ENCODE data around the gene PUM2. TPM values are rescaled to one million over a fixed set of nuclear protein-coding genes. Genes with fewer than 3 reads are reported as not detected.

The PUM2 gene
- total and polyA plus RNA-seq, 2 donors from 2014 or later: 22.0 to 94.3 TPM

- DNase-seq (no peak), FAIRE-seq (no peak)
- TF ChIP-seq CTCF (IDR thresholded peaks at IDR 0.05; ENCODE audit: borderline replicate concordance, extremely low read depth, insufficient read depth): no peak
- H3K4me1 ChIP-seq (ENCODE audit: control insufficient read depth in 2 of 3, insufficient read depth in 2 of 3, low read depth in 1 of 3, low read length in 3 of 3): no peaks in the 10 kb centered on the region
- intact Hi-C loops (cut with DNase I): no loop called here
- H3K9me3 ChIP-seq (ENCODE audit: control insufficient read depth in 2 of 3, insufficient read depth in 1 of 3, low read length in 3 of 3): no peaks in the 10 kb centered on the region
- H3K9ac ChIP-seq (ENCODE audit: low read length in 3 of 3): no peak overlapping the region
- H3K4me3 ChIP-seq (ENCODE audit: low read length in 3 of 3): no peak overlapping the region
- H3K27ac ChIP-seq (ENCODE audit: low read depth in 2 of 2, low read length in 2 of 2): no peak overlapping the region
- H3K36me3 ChIP-seq (ENCODE audit: control insufficient read depth in 2 of 3, insufficient read depth in 3 of 3, low read length in 3 of 3): peaks cover 5 to 37% (median 9%) of the 10 kb centered on the region in 3 donors
- no peaks in the 10 kb centered on the region for H3K27me3 ChIP-seq (ENCODE audit: control insufficient read depth, insufficient read depth, low read length)
These were observed 37.0 kb downstream of the PUM2 start for GRCh38 chr2:20313659-20314058.

GRCh38 chr2:20309001-20309400 lies 41.6 kb downstream of the PUM2 start:
- peaks cover 2 to 14% (median 9%) of the 10 kb centered on the region in 3 donors for H3K36me3 ChIP-seq (ENCODE audit: control insufficient read depth in 2 of 3, insufficient read depth in 3 of 3, low read length in 3 of 3)
- TF ChIP-seq CTCF (IDR thresholded peaks at IDR 0.05; ENCODE audit: borderline replicate concordance, extremely low read depth, insufficient read depth): no peak
- H3K27me3 ChIP-seq (ENCODE audit: control insufficient read depth, insufficient read depth, low read length): no peaks in the 10 kb centered on the region
- intact Hi-C loops (cut with DNase I): no loop called here
- no peak overlapping the region for H3K4me3 ChIP-seq (ENCODE audit: low read length in 3 of 3)
- DNase-seq (no peak), FAIRE-seq (no peak)
- H3K4me1 ChIP-seq (ENCODE audit: control insufficient read depth in 2 of 3, insufficient read depth in 2 of 3, low read depth in 1 of 3, low read length in 3 of 3): no peaks in the 10 kb centered on the region
- no peak overlapping the region for H3K27ac ChIP-seq (ENCODE audit: low read depth in 2 of 2, low read length in 2 of 2)
- no peaks in the 10 kb centered on the region for H3K9me3 ChIP-seq (ENCODE audit: control insufficient read depth in 2 of 3, insufficient read depth in 1 of 3, low read length in 3 of 3)
- H3K9ac ChIP-seq (ENCODE audit: low read length in 3 of 3): no peak overlapping the region

GRCh38 chr2:20307311-20307710 lies 43.3 kb downstream of the PUM2 start:
- H3K4me1 ChIP-seq (ENCODE audit: control insufficient read depth in 2 of 3, insufficient read depth in 2 of 3, low read depth in 1 of 3, low read length in 3 of 3): peaks cover 0 to 4% (median 2%) of the 10 kb centered on the region in 3 donors
- intact Hi-C loops (cut with DNase I): no loop called here
- no peaks in the 10 kb centered on the region for H3K9me3 ChIP-seq (ENCODE audit: control insufficient read depth in 2 of 3, insufficient read depth in 1 of 3, low read length in 3 of 3)
- no peak overlapping the region for H3K27ac ChIP-seq (ENCODE audit: low read depth in 2 of 2, low read length in 2 of 2)
- no peaks in the 10 kb centered on the region for H3K27me3 ChIP-seq (ENCODE audit: control insufficient read depth, insufficient read depth, low read length)
- no peak overlapping the region for H3K4me3 ChIP-seq (ENCODE audit: low read length in 3 of 3)
- DNase-seq (no peak), FAIRE-seq (no peak)
- TF ChIP-seq CTCF (IDR thresholded peaks at IDR 0.05; ENCODE audit: borderline replicate concordance, extremely low read depth, insufficient read depth): no peak
- H3K9ac ChIP-seq (ENCODE audit: low read length in 3 of 3): no peak overlapping the region
- H3K36me3 ChIP-seq (ENCODE audit: control insufficient read depth in 2 of 3, insufficient read depth in 3 of 3, low read length in 3 of 3): peaks cover 2 to 14% (median 9%) of the 10 kb centered on the region in 3 donors

GRCh38 chr2:20304411-20304810 lies 46.2 kb downstream of the PUM2 start:
- DNase-seq: no peak
- Histone ChIP-seq H3K27ac (ENCODE audit: low read depth in 2 of 2, low read length in 2 of 2) (no peak overlapping the region), H3K27me3 (ENCODE audit: control insufficient read depth, insufficient read depth, low read length) (no peaks in the 10 kb centered on the region), H3K9ac (ENCODE audit: low read length in 3 of 3) (no peak overlapping the region), H3K4me1 (ENCODE audit: control insufficient read depth in 2 of 3, insufficient read depth in 2 of 3, low read depth in 1 of 3, low read length in 3 of 3) (peaks cover 0 to 4% (median 2%) of the 10 kb centered on the region in 3 donors), H3K9me3 (ENCODE audit: control insufficient read depth in 2 of 3, insufficient read depth in 1 of 3, low read length in 3 of 3) (no peaks in the 10 kb centered on the region), H3K4me3 (ENCODE audit: low read length in 3 of 3) (no peak overlapping the region), H3K36me3 (ENCODE audit: control insufficient read depth in 2 of 3, insufficient read depth in 3 of 3, low read length in 3 of 3) (peaks cover under 1 to 6% (median 4%) of the 10 kb centered on the region in 3 donors)
- FAIRE-seq: no peak
- intact Hi-C loops (cut with DNase I): no loop called here
- TF ChIP-seq CTCF (IDR thresholded peaks at IDR 0.05; ENCODE audit: borderline replicate concordance, extremely low read depth, insufficient read depth): no peak
